Sigmoid colon (tissue), 4 donors: ENCODE data around the gene ARF1.

Source experiments
- POLR2AphosphoS5 ChIP-seq, 4 donors: sonication (generic); formaldehyde crosslinking; IDR thresholded peaks; one replicate each; pipeline ENCODE4 v1.6.1; 2017; ENCODE audit warnings: antibody characterized with exemption in 4 of 4
- TF ChIP-seq, protein P1 (sequence below), 4 experiments: fragments of 450-650 bp in 3 of 4; fragments of 200-600 bp in 1 of 4; IDR thresholded peaks; one replicate each; pipeline ENCODE4 v1.5.1; 2016 to 2019; ENCODE audit warnings: antibody characterized with exemption in 4 of 4, mild to moderate bottlenecking in 3 of 4, moderate library complexity in 2 of 4

DNA sequence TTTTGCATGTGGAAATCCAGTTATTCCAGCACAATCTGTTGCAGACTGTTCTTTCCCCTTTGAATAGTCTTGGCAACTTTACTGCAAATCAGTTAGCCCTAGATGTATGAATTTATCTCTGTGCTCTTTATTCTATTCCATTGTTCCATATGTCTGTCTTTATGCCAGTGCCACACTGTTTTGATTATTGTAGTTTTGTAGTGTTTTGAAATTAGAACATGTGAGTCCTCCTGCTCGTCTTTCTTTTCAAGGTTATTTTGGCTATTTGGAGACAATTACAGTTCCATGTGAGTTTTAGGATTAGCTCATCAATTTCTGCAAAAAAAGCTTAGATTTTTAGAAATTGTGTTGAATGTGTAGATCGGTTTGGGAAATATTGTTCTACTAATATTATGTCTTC, 49.1 kb upstream of the ARF1 start:
- TF ChIP-seq POLR2AphosphoS5 (IDR thresholded peaks at IDR 0.05), result no peak
- TF ChIP-seq, protein P1, sequence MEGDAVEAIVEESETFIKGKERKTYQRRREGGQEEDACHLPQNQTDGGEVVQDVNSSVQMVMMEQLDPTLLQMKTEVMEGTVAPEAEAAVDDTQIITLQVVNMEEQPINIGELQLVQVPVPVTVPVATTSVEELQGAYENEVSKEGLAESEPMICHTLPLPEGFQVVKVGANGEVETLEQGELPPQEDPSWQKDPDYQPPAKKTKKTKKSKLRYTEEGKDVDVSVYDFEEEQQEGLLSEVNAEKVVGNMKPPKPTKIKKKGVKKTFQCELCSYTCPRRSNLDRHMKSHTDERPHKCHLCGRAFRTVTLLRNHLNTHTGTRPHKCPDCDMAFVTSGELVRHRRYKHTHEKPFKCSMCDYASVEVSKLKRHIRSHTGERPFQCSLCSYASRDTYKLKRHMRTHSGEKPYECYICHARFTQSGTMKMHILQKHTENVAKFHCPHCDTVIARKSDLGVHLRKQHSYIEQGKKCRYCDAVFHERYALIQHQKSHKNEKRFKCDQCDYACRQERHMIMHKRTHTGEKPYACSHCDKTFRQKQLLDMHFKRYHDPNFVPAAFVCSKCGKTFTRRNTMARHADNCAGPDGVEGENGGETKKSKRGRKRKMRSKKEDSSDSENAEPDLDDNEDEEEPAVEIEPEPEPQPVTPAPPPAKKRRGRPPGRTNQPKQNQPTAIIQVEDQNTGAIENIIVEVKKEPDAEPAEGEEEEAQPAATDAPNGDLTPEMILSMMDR (IDR thresholded peaks at IDR 0.05), result no peak
